GM10847 (cell line): ENCODE results near the gene HRG.

Experiments used
- POLR2A ChIP-seq: IDR thresholded peaks from 2 replicates; pipeline ENCODE4 v1.6.1; 2011; ENCODE audit not compliant: insufficient read length; ENCODE audit errors: extremely low read depth

HRG gene

GRCh38 chr3:186663361-186664118, 2.3 kb upstream of the HRG start:
- no peak for TF ChIP-seq POLR2A

- TF ChIP-seq POLR2A = no peak
Observed at GRCh38 chr3:186664119-186664495, 1.7 kb upstream of the HRG start.

GRCh38 chr3:186664506-186664905, 1.3 kb upstream of the HRG start:
- no peak for TF ChIP-seq POLR2A

GRCh38 chr3:186668426-186668825, 2.6 kb downstream of the HRG start:
- TF ChIP-seq POLR2A = no peak

- no peak for TF ChIP-seq POLR2A
Observed at GRCh38 chr3:186669378-186670084, 3.7 kb downstream of the HRG start.

GRCh38 chr3:186670155-186670554, 4.3 kb downstream of the HRG start:
- no peak for TF ChIP-seq POLR2A

- TF ChIP-seq POLR2A = no peak
Observed at GRCh38 chr3:186671051-186671450, 5.2 kb downstream of the HRG start.

GRCh38 chr3:186678604-186679003, 12.8 kb downstream of the HRG start:
- no peak for TF ChIP-seq POLR2A

- no peak for TF ChIP-seq POLR2A
Observed at GRCh38 chr3:186679151-186679550, 13.3 kb downstream of the HRG start.

GRCh38 chr3:186680869-186681268, 15.1 kb downstream of the HRG start:
- no peak for TF ChIP-seq POLR2A

GRCh38 chr3:186682812-186683211, 17.0 kb downstream of the HRG start:
- TF ChIP-seq POLR2A = no peak

- no peak for TF ChIP-seq POLR2A
Observed at GRCh38 chr3:186683979-186684378, 18.2 kb downstream of the HRG start.

GRCh38 chr3:186687120-186687651, 21.4 kb downstream of the HRG start:
- TF ChIP-seq POLR2A = no peak

GRCh38 chr3:186691676-186692075, 25.9 kb downstream of the HRG start:
- TF ChIP-seq POLR2A = no peak

GRCh38 chr3:186693843-186694242, 28.0 kb downstream of the HRG start:
- TF ChIP-seq POLR2A = no peak

- no peak for TF ChIP-seq POLR2A
Observed at GRCh38 chr3:186694288-186695032, 28.6 kb downstream of the HRG start.
